NCI-H1092 treated with DMSO at 0.1 percent for 48 hours (cell line): ENCODE data around the gene KLK1.
"Not testable (repeated sequence)": the region's sequence is repeated elsewhere in the genome, so short reads cannot be mapped to it uniquely, and the experiment has no call there.

Experiments used
- DNase-seq: peaks from one replicate; lab custom pipeline; 2025; lab: John Stamatoyannopoulos, UW

KLK1 gene

GRCh38 chr19:50792272-50793250 lies 31.0 kb downstream of the KLK1 start:
- DNase-seq = no peak

- no peak for DNase-seq
Measured at GRCh38 chr19:50791594-50792271, 31.9 kb downstream of the KLK1 start.

- DNase-seq = no peak
Measured at GRCh38 chr19:50790922-50791467, 32.6 kb downstream of the KLK1 start.

- no peak for DNase-seq
Measured at GRCh38 chr19:50790396-50790795, 33.2 kb downstream of the KLK1 start, which contains the start of gene ACP4. Gene ACP4 (plus strand): TSS chr19:50790415. CDS start chr19:50790415, 0 bp downstream.

- no peak for DNase-seq
Measured at GRCh38 chr19:50785329-50785728, 38.3 kb downstream of the KLK1 start.

- no peak for DNase-seq
Measured at GRCh38 chr19:50784710-50785109, 38.9 kb downstream of the KLK1 start.

GRCh38 chr19:50783848-50784152 lies 39.8 kb downstream of the KLK1 start:
- not testable (repeated sequence) for DNase-seq

GRCh38 chr19:50780753-50781435 lies 42.7 kb downstream of the KLK1 start:
- no peak for DNase-seq

GRCh38 chr19:50779504-50780457 lies 43.8 kb downstream of the KLK1 start:
- no peak for DNase-seq

- DNase-seq = no peak
Measured at GRCh38 chr19:50778906-50779430, 44.6 kb downstream of the KLK1 start.

GRCh38 chr19:50777830-50778303 lies 45.7 kb downstream of the KLK1 start:
- no peak for DNase-seq

GRCh38 chr19:50777261-50777660 lies 46.3 kb downstream of the KLK1 start:
- no peak for DNase-seq

- DNase-seq = no peak
Measured at GRCh38 chr19:50776131-50776530, 47.5 kb downstream of the KLK1 start.

- DNase-seq = not testable (repeated sequence)
Measured at GRCh38 chr19:50773454-50773853, 50.1 kb downstream of the KLK1 start.

GRCh38 chr19:50772912-50773311 lies 50.7 kb downstream of the KLK1 start:
- not testable (repeated sequence) for DNase-seq

- DNase-seq = no peak
Measured at GRCh38 chr19:50772476-50772875, 51.1 kb downstream of the KLK1 start.

- no peak for DNase-seq
Measured at GRCh38 chr19:50770888-50771287, 52.7 kb downstream of the KLK1 start.

- not testable (repeated sequence) for DNase-seq
Measured at GRCh38 chr19:50770164-50770563, 53.4 kb downstream of the KLK1 start, which contains the start of gene GPR32. Gene GPR32 (plus strand): TSS chr19:50770464. CDS start chr19:50770601, 137 bp downstream.
